SU-DHL-6 (cell line): ENCODE results near the gene L1TD1.

Experiments used
- EZH2phosphoT487 ChIP-seq: fragments of 200-600 bp; sonication (generic), shearing (Covaris generic); conservative IDR thresholded peaks from 2 replicates; pipeline ENCODE4 v1.6.1; 2018; ENCODE audit warnings: mild to moderate bottlenecking, antibody characterized with exemption, low read length, moderate library complexity, mixed read lengths
- TF ChIP-seq, protein P1 (sequence below): fragments of 200-600 bp; sonication (generic); IDR thresholded peaks from one replicate; pipeline ENCODE4 v1.5.1; 2017; ENCODE audit warnings: antibody characterized with exemption, mild to moderate bottlenecking, low read length, moderate library complexity; ENCODE audit not compliant: insufficient read depth, poor library complexity, severe bottlenecking

DNA sequence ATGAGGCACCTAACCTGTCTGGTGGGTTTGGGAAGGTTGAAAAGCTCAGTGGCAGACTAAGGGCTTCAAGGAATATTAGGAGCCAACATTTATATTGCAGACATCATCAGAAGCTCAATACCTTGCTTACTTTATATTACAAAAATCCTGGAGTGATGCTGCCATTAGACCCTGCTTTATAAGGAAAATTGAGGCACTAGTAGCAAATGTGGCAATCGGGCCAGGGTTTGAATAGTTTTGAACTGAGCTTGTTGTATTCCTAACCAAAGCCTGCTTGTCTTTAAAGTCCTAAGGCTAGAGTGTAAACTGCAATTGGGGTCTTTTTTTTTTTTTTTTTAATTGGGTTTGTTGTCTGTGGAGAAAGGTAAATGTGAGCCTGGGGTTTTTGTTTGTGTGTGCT is 14.3 kb downstream of the L1TD1 start:
- TF ChIP-seq, protein P1, sequence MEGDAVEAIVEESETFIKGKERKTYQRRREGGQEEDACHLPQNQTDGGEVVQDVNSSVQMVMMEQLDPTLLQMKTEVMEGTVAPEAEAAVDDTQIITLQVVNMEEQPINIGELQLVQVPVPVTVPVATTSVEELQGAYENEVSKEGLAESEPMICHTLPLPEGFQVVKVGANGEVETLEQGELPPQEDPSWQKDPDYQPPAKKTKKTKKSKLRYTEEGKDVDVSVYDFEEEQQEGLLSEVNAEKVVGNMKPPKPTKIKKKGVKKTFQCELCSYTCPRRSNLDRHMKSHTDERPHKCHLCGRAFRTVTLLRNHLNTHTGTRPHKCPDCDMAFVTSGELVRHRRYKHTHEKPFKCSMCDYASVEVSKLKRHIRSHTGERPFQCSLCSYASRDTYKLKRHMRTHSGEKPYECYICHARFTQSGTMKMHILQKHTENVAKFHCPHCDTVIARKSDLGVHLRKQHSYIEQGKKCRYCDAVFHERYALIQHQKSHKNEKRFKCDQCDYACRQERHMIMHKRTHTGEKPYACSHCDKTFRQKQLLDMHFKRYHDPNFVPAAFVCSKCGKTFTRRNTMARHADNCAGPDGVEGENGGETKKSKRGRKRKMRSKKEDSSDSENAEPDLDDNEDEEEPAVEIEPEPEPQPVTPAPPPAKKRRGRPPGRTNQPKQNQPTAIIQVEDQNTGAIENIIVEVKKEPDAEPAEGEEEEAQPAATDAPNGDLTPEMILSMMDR = no peak
- no peak for TF ChIP-seq EZH2phosphoT487
